Measurements from ENCODE around the gene PLB1.

PLB1 gene

GRCh38 chr2:28616396-28616999, 120.6 kb downstream of the PLB1 start:
- DNase-seq: no peak

- no peak for DNase-seq
These were observed 121.8 kb downstream of the PLB1 start for GRCh38 chr2:28617502-28618184.

GRCh38 chr2:28618221-28619141, 122.6 kb downstream of the PLB1 start:
- DNase-seq: no peak

- DNase-seq: no peak
These were observed 123.6 kb downstream of the PLB1 start for GRCh38 chr2:28619213-28620196.

- DNase-seq: no peak
These were observed 124.5 kb downstream of the PLB1 start for GRCh38 chr2:28620291-28620793.

GRCh38 chr2:28620801-28621171, 124.9 kb downstream of the PLB1 start:
- DNase-seq: no peak

- DNase-seq: peak; percentile 74
These were observed 125.6 kb downstream of the PLB1 start for GRCh38 chr2:28621172-28622100.

- DNase-seq: no peak
These were observed 126.2 kb downstream of the PLB1 start for GRCh38 chr2:28622101-28622499.

- no peak for DNase-seq
These were observed 127.9 kb downstream of the PLB1 start for GRCh38 chr2:28623582-28624405.

- DNase-seq: no peak
These were observed 128.6 kb downstream of the PLB1 start for GRCh38 chr2:28624436-28624792.

GRCh38 chr2:28624793-28625701, 129.2 kb downstream of the PLB1 start:
- peak; percentile 81 for DNase-seq

- no peak for DNase-seq
These were observed 130.5 kb downstream of the PLB1 start for GRCh38 chr2:28626376-28626775.

- no peak for DNase-seq
These were observed 131.1 kb downstream of the PLB1 start for GRCh38 chr2:28626891-28627421.

GRCh38 chr2:28627722-28628480, 132.0 kb downstream of the PLB1 start:
- no peak for DNase-seq

- no peak for DNase-seq
These were observed 132.6 kb downstream of the PLB1 start for GRCh38 chr2:28628506-28628905.

- DNase-seq: no peak
These were observed 133.1 kb downstream of the PLB1 start for GRCh38 chr2:28628987-28629386.

GRCh38 chr2:28629910-28630309, 134.1 kb downstream of the PLB1 start:
- no peak for DNase-seq

GRCh38 chr2:28630341-28630740, 134.5 kb downstream of the PLB1 start:
- no peak for DNase-seq

Measured in activated CD8-positive, alpha-beta memory T cell treated with anti-CD3 and anti-CD28 coated beads for 24 hours (primary cell).